ENCODE results near the gene LRRC8D.

Gene LRRC8D

GRCh38 chr1:89834083-89834704 is 13.4 kb downstream of the LRRC8D start:
- no peak for DNase-seq

- no peak for DNase-seq
Measured at GRCh38 chr1:89836252-89837035, 15.6 kb downstream of the LRRC8D start.

- DNase-seq, result no peak
Measured at GRCh38 chr1:89837036-89837481, 16.2 kb downstream of the LRRC8D start.

- no peak for DNase-seq
Measured at GRCh38 chr1:89837510-89837909, 16.7 kb downstream of the LRRC8D start.

- DNase-seq, result no peak
Measured at GRCh38 chr1:89839516-89839915, 18.7 kb downstream of the LRRC8D start.

- no peak for DNase-seq
Measured at GRCh38 chr1:89841507-89841906, 20.7 kb downstream of the LRRC8D start.

GRCh38 chr1:89842567-89843272 is 21.9 kb downstream of the LRRC8D start:
- no peak for DNase-seq

GRCh38 chr1:89843273-89844130 is 22.7 kb downstream of the LRRC8D start:
- peak; percentile 41 for DNase-seq

GRCh38 chr1:89844241-89844807 is 23.5 kb downstream of the LRRC8D start:
- no peak for DNase-seq

GRCh38 chr1:89844860-89845259 is 24.0 kb downstream of the LRRC8D start:
- DNase-seq, result no peak

GRCh38 chr1:89847191-89847729 is 26.4 kb downstream of the LRRC8D start:
- no peak for DNase-seq

GRCh38 chr1:89850844-89851415 is 30.1 kb downstream of the LRRC8D start:
- no peak for DNase-seq

GRCh38 chr1:89854140-89854539 is 33.3 kb downstream of the LRRC8D start:
- no peak for DNase-seq

- DNase-seq, result no peak
Measured at GRCh38 chr1:89855413-89856123, 34.7 kb downstream of the LRRC8D start.

- DNase-seq, result no peak
Measured at GRCh38 chr1:89863165-89863830, 42.5 kb downstream of the LRRC8D start.

GRCh38 chr1:89865498-89866382 is 44.9 kb downstream of the LRRC8D start:
- no peak for DNase-seq

GRCh38 chr1:89866568-89866967 is 45.7 kb downstream of the LRRC8D start:
- no peak for DNase-seq

- DNase-seq, result no peak
Measured at GRCh38 chr1:89870998-89871397, 50.2 kb downstream of the LRRC8D start.

- DNase-seq, result no peak
Measured at GRCh38 chr1:89871768-89872473, 51.1 kb downstream of the LRRC8D start.

Data from T1000 (cell line).